Activated T-helper 1 cell treated with anti-CD3 and anti-CD28 coated beads, Interleukin-2, amount 50 U/mL, for 16 hours (primary cell): Measurements from ENCODE around the gene PARVB.

Experiments
- DNase-seq, 2 donors: peaks; one replicate each; pipeline ENCODE4 v3.0.0-alpha.2; 2020; ENCODE audit warnings: low read depth in 1 of 2, low spot score in 1 of 2

Gene PARVB

DNA sequence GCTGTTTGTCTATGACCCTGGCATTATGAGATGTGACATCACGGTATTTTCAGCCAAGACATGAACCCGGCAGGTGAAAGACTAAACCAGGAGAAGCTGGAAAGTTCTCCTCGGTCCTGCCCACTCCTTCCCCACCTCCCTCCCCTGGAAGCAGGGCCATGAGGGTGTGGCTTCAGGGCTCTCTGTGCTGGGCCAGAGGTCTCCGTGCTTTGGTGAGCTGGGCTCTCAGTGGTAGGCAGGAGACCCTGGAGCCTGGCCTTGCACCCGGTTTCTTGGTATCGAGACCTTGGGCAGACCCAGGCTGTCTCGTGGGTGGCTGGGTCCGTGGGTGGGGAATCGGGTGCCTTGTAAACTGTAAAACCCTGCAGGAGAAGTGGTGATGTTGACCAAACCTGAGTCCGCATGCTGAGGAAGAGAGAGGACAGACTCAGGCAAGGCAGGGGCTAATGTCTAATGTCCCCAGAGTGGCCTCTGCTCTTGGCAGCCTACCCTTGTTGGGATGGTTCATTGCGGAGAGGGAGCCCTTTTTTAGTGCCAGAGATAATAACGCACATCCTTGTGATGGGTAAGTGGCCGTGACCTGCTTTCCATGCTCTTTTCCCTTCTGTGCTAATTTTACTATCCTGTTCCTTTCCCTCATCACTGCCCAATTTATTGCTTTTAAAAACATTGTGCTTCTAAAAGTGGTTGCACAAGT lies 108.0 kb downstream of the PARVB start:
- DNase-seq = no peak

DNA sequence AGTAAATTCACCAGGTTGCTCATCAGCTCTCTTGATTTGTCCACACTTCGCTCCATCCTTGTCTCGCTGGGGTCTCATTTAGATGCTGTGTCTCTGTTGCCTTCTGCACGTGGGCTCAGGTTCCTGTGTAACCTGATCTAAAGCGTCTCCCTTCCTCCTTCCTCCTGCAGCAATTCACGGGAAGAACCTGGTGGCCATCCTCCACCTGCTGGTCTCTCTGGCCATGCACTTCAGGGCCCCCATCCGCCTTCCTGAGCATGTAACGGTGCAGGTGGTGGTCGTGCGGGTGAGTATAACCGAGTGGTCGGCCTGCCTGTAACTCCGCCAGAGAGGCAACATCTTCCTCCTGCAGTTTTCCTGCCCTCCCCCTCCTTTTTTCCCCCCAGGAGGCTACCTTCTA lies 108.6 kb downstream of the PARVB start:
- no peak for DNase-seq

DNA sequence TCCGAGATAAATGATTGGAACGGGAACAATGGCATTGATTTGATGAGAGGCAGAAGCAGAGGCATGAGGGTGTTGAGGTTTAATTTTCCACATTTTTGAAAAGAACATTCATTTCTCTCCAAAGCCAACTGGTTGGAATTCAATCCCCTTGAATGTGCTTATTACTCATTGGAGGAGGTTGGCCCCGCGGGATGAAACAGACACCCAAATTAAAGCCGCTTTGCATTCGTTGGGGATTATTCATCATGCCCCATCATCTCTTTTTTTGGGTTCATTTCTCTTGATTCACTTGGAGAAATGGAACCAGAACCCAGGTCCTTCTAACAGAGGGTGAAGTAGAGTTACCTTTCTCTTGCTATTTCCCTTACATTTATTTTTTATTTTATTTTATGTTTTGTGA lies 109.1 kb downstream of the PARVB start:
- no peak for DNase-seq

- no peak for DNase-seq
Observed at GRCh38 chr22:44133901-44134571, 109.9 kb downstream of the PARVB start.

DNA sequence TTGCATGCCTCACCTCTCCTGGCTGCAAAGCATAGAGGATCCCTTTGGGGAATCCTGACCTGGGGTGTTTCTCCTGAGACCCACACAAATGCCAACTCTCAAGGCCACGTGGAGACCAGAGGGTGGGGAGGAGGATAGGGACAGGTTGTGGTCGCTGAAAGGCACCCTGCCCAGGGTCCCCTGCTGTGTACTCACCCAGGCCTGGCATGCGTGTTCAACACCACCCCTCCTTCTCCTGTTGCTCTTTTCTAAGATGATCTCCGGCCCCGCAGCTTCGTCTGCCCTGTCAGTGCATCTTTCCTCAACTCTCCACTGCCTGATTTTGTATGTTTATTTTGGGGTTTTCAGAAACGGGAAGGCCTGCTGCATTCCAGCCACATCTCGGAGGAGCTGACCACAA lies 112.0 kb downstream of the PARVB start:
- no peak for DNase-seq

GRCh38 chr22:44136786-44137185 lies 112.7 kb downstream of the PARVB start:
- DNase-seq = no peak

DNA sequence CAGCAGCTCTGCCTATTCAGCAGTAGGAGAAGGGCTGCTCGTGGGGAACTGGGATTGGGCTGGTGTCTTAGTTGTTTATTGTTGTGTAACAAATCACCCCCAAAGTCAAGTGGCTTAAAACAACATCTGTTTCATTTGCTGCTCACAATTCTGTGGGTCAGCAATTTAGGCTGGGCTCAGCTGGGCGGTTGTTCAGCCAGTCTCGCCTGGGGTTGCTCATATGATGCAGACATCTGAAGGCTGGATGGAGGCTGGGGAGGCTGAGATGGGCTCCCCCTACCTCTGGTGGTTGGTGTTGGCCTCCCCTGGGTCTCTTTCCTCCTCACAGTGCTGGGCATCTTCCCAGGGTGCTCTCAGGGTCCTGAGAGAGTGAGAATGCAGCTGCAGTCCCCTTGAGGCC lies 113.3 kb downstream of the PARVB start:
- DNase-seq = no peak

DNA sequence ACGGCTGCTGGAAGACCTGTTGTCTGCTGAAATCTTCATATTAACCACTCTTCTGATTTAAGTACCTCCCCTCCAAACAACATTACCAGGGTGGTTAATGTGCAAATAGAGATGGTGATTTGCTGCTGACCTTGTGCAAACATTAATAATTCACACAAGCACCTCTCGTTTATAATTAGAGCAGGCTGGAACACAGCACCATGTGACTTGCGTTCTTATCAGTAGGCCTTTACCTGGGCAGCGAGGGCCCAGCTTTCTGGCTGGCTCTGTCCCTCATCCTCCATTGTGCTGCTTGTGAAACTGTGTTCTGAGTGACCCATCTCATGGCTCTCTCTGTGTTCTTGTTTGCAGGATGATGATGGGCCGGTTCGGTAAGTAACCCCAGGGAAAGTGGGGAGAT lies 115.7 kb downstream of the PARVB start:
- no peak for DNase-seq

GRCh38 chr22:44142421-44143104 lies 118.5 kb downstream of the PARVB start:
- DNase-seq = no peak

- no peak for DNase-seq
Observed at GRCh38 chr22:44143105-44143474, 119.0 kb downstream of the PARVB start.

- DNase-seq = no peak
Observed at GRCh38 chr22:44143579-44143978, 119.5 kb downstream of the PARVB start.

- no peak for DNase-seq
Observed at GRCh38 chr22:44144046-44144569, 120.0 kb downstream of the PARVB start.

DNA sequence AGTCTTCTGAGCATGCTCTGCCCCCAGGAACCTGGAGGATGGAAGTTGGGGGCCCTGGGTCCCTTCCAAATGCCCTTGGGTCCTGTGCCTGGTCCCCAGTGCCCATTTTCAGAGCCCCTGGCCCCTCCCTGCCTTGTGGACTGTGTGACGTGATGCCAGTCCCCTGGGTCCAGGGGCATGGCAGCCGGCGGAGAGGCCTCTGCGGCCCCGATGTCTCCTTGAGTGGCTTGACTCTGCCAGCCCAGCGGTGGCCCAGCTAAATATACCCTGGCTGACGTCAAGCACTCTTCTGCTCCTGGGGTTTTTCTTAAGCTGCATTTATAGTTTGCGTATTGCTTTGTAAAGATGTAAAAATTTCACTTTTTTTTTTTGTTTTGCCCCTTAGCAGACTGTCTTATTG lies 121.4 kb downstream of the PARVB start:
- DNase-seq = no peak

DNA sequence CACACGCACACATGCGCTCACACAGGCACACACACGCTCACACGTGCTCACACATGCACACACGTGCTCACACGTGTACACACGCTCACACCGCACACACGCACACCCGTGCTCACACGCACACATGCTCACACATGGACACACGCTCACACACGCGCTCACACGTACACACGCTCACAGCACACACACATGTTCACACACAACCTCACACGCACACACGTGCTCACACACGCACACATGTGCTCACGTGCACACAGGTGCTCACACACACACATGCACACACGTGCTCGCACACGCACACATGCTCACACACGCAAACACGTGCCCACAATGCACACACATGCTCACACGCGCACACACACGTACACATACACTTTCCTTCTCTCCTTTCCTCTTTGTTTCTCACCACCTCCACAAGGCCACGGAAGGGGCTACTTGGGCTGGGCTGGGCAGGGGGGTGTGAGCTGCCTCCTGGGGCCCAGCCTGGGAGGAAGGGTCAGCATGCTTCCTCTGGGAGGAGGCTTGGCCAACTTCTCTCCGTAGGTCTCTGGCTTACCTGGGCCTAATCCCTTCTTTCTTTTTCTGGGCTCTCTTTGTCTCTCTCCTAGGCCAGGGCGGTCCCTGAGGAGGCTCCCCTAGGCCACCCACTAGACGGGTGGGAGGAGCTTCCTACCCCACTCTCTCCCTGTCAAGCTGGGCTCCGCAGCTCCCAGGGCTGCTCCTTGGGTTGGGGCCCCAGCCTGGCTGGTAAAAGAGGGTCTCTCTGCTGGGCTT lies 122.2 kb downstream of the PARVB start:
- no peak for DNase-seq

GRCh38 chr22:44147008-44147645 lies 123.0 kb downstream of the PARVB start:
- no peak for DNase-seq

- DNase-seq = no peak
Observed at GRCh38 chr22:44147821-44148574, 123.9 kb downstream of the PARVB start.

GRCh38 chr22:44151676-44152075 lies 127.6 kb downstream of the PARVB start:
- no peak for DNase-seq

DNA sequence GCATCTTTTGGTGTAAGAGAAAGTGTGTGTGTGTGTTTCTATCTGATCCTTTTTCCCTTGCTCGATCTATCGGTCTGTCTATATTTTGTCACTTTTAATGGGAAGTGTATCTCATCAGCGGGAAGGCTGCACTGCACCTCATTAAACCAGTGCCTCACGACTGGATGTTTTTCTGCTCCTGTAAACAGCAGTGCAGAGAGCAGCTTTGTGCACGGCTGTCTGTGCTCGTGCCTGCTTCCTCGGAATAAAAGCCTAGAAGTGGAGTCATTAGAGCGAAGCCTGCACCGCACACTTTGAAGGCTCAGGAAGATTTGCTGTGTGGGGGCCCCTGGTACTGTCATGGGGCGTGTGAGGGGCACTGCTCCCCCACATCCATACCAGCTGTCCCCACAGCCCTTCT lies 129.6 kb downstream of the PARVB start:
- no peak for DNase-seq

GRCh38 chr22:44154436-44154942 lies 130.4 kb downstream of the PARVB start:
- DNase-seq = no peak

DNA sequence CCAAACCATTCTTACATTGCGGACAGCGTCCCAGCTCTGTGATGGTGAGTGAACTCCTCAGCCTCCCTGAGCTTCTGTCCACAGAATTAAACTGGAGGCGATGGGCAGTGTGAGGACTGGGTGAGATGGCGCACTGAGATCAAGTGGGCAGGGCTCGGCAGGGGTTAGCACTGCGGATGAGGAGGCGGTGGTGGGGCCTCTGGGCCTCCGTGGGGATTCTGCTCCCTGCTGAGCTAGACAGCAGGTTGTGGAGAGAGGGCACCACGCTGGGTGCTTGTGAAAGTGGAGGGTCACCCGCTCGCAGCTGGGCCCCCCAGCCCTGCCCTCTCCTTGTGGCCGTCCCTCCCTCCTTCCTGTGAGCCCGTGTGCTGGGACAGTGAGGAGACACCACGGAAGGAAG lies 131.0 kb downstream of the PARVB start:
- DNase-seq = no peak
